Measurements from ENCODE around the gene UBE2G1. TPM values are rescaled to one million over a fixed set of nuclear protein-coding genes. Genes with fewer than 3 reads are reported as not detected.
A peak's percentile ranks its signal among the peaks of the same experiment; 100 is the strongest.

UBE2G1 gene
- total and polyA plus RNA-seq, 2 donors (not counting 1 experiment from before 2014, with no cell fraction given), result 27.1 to 76.0 TPM

DNA sequence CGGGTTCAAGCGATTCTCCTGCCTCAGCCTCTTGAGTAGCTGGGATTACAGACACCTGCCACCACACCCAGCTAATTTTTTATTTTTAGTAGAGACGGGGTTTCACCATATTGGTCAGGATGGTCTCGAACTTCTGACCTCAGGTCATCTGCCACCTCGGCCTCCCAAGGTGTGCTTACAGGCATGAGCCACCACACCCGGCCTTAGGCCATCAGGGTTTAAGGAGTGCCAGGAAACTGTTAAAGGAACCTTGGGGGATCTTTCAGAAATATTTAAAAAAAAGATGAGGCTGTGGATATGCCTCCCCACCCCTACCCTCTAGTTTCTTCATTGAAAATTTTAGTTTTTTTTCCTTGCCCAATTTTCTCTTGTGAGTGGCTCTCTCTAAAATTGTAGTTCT, 31.4 kb upstream of the UBE2G1 start:
- no peaks in the 10 kb centered on the region for H3K36me3 ChIP-seq (replicated peaks in 1 of 2; ENCODE audit: control extremely low read depth in 1 of 2, control insufficient read depth in 1 of 2, extremely low read depth in 1 of 2, insufficient read depth in 2 of 2, low read length in 1 of 2)
- DNase-seq, result no peak
- no peak for TF ChIP-seq EZH2 (IDR thresholded peaks at IDR 0.05; ENCODE audit: borderline replicate concordance, insufficient read depth, low read depth, low read length, poor library complexity, severe bottlenecking)
- no peak for TF ChIP-seq CTCF (IDR thresholded peaks at IDR 0.05)
- POLR2A ChIA-PET, result interaction anchor here (0.7 to 1.4 kb wide), 2 partner anchors 8 to 974 kb away, joined by 3 to 4 read pairs; no protein-coding TSS in a partner anchor
- no peak overlapping the region for H2AFZ ChIP-seq (ENCODE audit: insufficient read depth, low read depth, low read length, poor library complexity, severe bottlenecking)
- H3K4me2 ChIP-seq (replicated peaks; ENCODE audit: low read depth, low read length, poor library complexity, severe bottlenecking), result no peak overlapping the region
- no peak overlapping the region for H3K9ac ChIP-seq (ENCODE audit: low read length)
- CTCF ChIA-PET, result interaction anchor here (1.5 kb wide), 1 partner anchor 22 kb away, joined by 5 read pairs; no protein-coding TSS in a partner anchor
- no peaks in the 10 kb centered on the region for H4K20me1 ChIP-seq (ENCODE audit: control insufficient read depth, insufficient read depth, low read length, poor library complexity, severe bottlenecking)
- peak overlapping the region; percentile 97 for H3K27ac Mint-ChIP-seq
- ATAC-seq (ENCODE audit: low read depth), result no peak
- 40% methylated on average over 3 of the region's 6 CpGs for WGBS (ENCODE audit: insufficient coverage)
- no peaks in the 10 kb centered on the region for H3K79me2 ChIP-seq (ENCODE audit: control insufficient read depth, insufficient read depth, low read length)
- no peaks in the 10 kb centered on the region for H3K27me3 ChIP-seq (replicated peaks in 1 of 4; ENCODE audit: control extremely low read depth in 1 of 4, control insufficient read depth in 3 of 4, insufficient read depth in 4 of 4, low read length in 3 of 4)
- peaks cover 40% of the 10 kb centered on the region for H3K4me1 Mint-ChIP-seq
- no peaks in the 10 kb centered on the region for H3K9me3 Mint-ChIP-seq (ENCODE audit: insufficient read depth)
- peaks cover 0 to 11% (median 3%) of the 10 kb centered on the region in 3 donors for H3K9me3 ChIP-seq (ENCODE audit: control extremely low read depth in 1 of 3, control insufficient read depth in 2 of 3, insufficient read depth in 1 of 3, low read length in 2 of 3)
- H3K4me3 Mint-ChIP-seq, result no peak overlapping the region
- H3K27ac ChIP-seq (ENCODE audit: low read length in 2 of 2), result no peak overlapping the region
- H3K4me1 ChIP-seq (ENCODE audit: control insufficient read depth in 2 of 2, insufficient read depth in 2 of 2, low read length in 2 of 2), result peaks cover 32 to 52% of the 10 kb centered on the region in 2 donors
- intact Hi-C loops (cut with micrococcal nuclease), result loop anchor here (1.0 kb wide), 3 partner anchors 15 to 32 kb away; partner anchors contain the start of gene UBE2G1
- no peak overlapping the region for H3K4me3 ChIP-seq (ENCODE audit: control extremely low read depth in 1 of 5, extremely low read depth in 1 of 5, insufficient read depth in 1 of 5, low read depth in 2 of 5, low read length in 4 of 5)
- H3K27me3 Mint-ChIP-seq, result no peaks in the 10 kb centered on the region

DNA sequence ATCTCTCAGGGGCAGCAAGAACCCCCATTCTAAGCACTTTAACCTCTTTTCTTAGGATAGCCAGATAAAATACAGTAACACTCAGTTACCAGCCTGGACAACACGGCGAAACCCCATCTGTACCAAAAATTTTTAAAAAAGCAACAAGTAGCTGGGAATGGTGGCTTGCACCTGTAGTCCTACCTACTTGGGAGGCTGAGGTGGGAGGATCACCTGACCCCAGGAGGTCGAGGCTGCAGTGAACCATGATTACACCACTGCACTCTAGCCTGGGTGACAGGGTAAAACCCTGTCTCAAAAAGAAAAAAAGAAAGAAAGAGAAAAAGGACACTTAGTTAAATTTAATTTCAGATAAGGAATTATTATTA, 28.6 kb upstream of the UBE2G1 start:
- Histone ChIP-seq H3K9ac (ENCODE audit: low read length) (no peak overlapping the region), H3K27ac (ENCODE audit: low read length in 2 of 2) (no peak overlapping the region), H3K79me2 (ENCODE audit: control insufficient read depth, insufficient read depth, low read length) (no peaks in the 10 kb centered on the region), H3K9me3 (ENCODE audit: control extremely low read depth in 1 of 3, control insufficient read depth in 2 of 3, insufficient read depth in 1 of 3, low read length in 2 of 3) (peaks cover 0 to 11% (median 3%) of the 10 kb centered on the region in 3 donors), H3K4me1 (ENCODE audit: control insufficient read depth in 2 of 2, insufficient read depth in 2 of 2, low read length in 2 of 2) (peaks cover 32 to 52% of the 10 kb centered on the region in 2 donors), H3K4me3 (ENCODE audit: control extremely low read depth in 1 of 5, extremely low read depth in 1 of 5, insufficient read depth in 1 of 5, low read depth in 2 of 5, low read length in 4 of 5) (no peak overlapping the region), H4K20me1 (ENCODE audit: control insufficient read depth, insufficient read depth, low read length, poor library complexity, severe bottlenecking) (no peaks in the 10 kb centered on the region), H3K4me2 (replicated peaks; ENCODE audit: low read depth, low read length, poor library complexity, severe bottlenecking) (no peak overlapping the region), H3K36me3 (replicated peaks in 1 of 2; ENCODE audit: control extremely low read depth in 1 of 2, control insufficient read depth in 1 of 2, extremely low read depth in 1 of 2, insufficient read depth in 2 of 2, low read length in 1 of 2) (no peaks in the 10 kb centered on the region), H2AFZ (ENCODE audit: insufficient read depth, low read depth, low read length, poor library complexity, severe bottlenecking) (no peak overlapping the region), H3K27me3 (replicated peaks in 1 of 4; ENCODE audit: control extremely low read depth in 1 of 4, control insufficient read depth in 3 of 4, insufficient read depth in 4 of 4, low read length in 3 of 4) (no peaks in the 10 kb centered on the region)
- DNase-seq (no peak), ATAC-seq (ENCODE audit: low read depth) (no peak)
- CTCF ChIA-PET, result interaction anchor here (0.9 to 1.9 kb wide), 6 partner anchors 14 to 180 kb away, joined by 3 to 6 read pairs (median 3); no protein-coding TSS in a partner anchor
- Mint-ChIP-seq H3K27ac (peak overlapping the region; percentile 64), H3K4me1 (peaks cover 42% of the 10 kb centered on the region), H3K4me3 (peak overlapping the region; percentile 33), H3K27me3 (no peaks in the 10 kb centered on the region), H3K9me3 (ENCODE audit: insufficient read depth) (no peaks in the 10 kb centered on the region)
- POLR2A ChIA-PET, result interaction anchor here (0.6 to 3.6 kb wide), 3 partner anchors 20 to 528 kb away, joined by 4 to 19 read pairs (median 14); partner anchors contain the start of gene UBE2G1
- intact Hi-C loops (cut with micrococcal nuclease), result no loop called here
- WGBS (ENCODE audit: insufficient coverage), result no CpG with 5 or more reads among the region's 3 CpGs
- no peak for TF ChIP-seq CTCF (IDR thresholded peaks at IDR 0.05)
- TF ChIP-seq EZH2 (IDR thresholded peaks at IDR 0.05; ENCODE audit: borderline replicate concordance, insufficient read depth, low read depth, low read length, poor library complexity, severe bottlenecking), result no peak
